ENCODE results near the gene KRTAP10-5. TPM values are rescaled to one million over a fixed set of nuclear protein-coding genes. Genes with fewer than 3 reads are reported as not detected.
"Not testable (repeated sequence)": the region's sequence is repeated elsewhere in the genome, so short reads cannot be mapped to it uniquely, and the experiment has no call there.

The KRTAP10-5 gene
- total and polyA plus RNA-seq, 5 donors from 2014 or later: not detected

- Mint-ChIP-seq H3K9me3 (peaks cover 0 to 24% (median 9%) of the 10 kb centered on the region in 7 donors), H3K36me3 (peaks cover 6% of the 10 kb centered on the region), H3K4me3 (peak overlapping the region; percentile 4 to 74 (median 14)), H3K27ac (peak overlapping the region; percentile 1 to 84 (median 51)), H3K4me1 (peaks cover 11 to 17% (median 14%) of the 10 kb centered on the region in 4 donors), H3K27me3 (no peaks in the 10 kb centered on the region)
- Histone ChIP-seq H3K4me3 (ENCODE audit: low read depth, low read length) (peak overlapping the region; percentile 38), H3K27me3 (ENCODE audit: control insufficient read depth, insufficient read depth, low read length) (no peaks in the 10 kb centered on the region), H3K9me3 (ENCODE audit: control insufficient read depth in 2 of 2, low read length in 2 of 2) (peaks cover 2 to 5% of the 10 kb centered on the region in 2 experiments), H3K27ac (ENCODE audit: insufficient read depth, low read length, poor library complexity, severe bottlenecking) (peak overlapping the region; percentile 72), H3K4me1 (ENCODE audit: control insufficient read depth, insufficient read depth, low read length, poor library complexity, severe bottlenecking) (peaks cover 12% of the 10 kb centered on the region), H3K36me3 (ENCODE audit: control insufficient read depth, insufficient read depth, low read length) (no peaks in the 10 kb centered on the region)
- ATAC-seq (ENCODE audit: low read depth in 2 of 2) (no peak), DNase-seq (peak in 2 of 3 donors; percentile 19 to 26)
Measured at GRCh38 chr21:44564886-44565598, 15.4 kb downstream of the KRTAP10-5 start.

GRCh38 chr21:44564099-44564498 is 16.3 kb downstream of the KRTAP10-5 start:
- ATAC-seq (ENCODE audit: low read depth in 2 of 2): no peak
- H3K27ac Mint-ChIP-seq: no peak overlapping the region

GRCh38 chr21:44558695-44559094 is 21.7 kb downstream of the KRTAP10-5 start, which contains the start of gene KRTAP10-3:
TSS of gene KRTAP10-3 (minus strand) at chr21:44558795. CDS start at chr21:44558715, 80 bp downstream.
- Mint-ChIP-seq H3K9me3 (peaks cover 0 to 30% (median 9%) of the 10 kb centered on the region in 7 donors), H3K27me3 (no peaks in the 10 kb centered on the region), H3K27ac (peak within 1 kb of the TSS in 1 of 3 donors; percentile 72), H3K36me3 (peaks cover 6% of the 10 kb centered on the region), H3K4me3 (no peak within 1 kb of the TSS), H3K4me1 (no peaks in the 10 kb centered on the region)
- Histone ChIP-seq H3K36me3 (ENCODE audit: control insufficient read depth, insufficient read depth, low read length) (no peaks in the 10 kb centered on the region), H3K27ac (ENCODE audit: insufficient read depth, low read length, poor library complexity, severe bottlenecking) (no peak within 1 kb of the TSS), H3K9me3 (ENCODE audit: control insufficient read depth in 2 of 2, low read length in 2 of 2) (peaks cover 5% of the 10 kb centered on the region in 2 experiments), H3K27me3 (ENCODE audit: control insufficient read depth, insufficient read depth, low read length) (no peaks in the 10 kb centered on the region), H3K4me1 (ENCODE audit: control insufficient read depth, insufficient read depth, low read length, poor library complexity, severe bottlenecking) (no peaks in the 10 kb centered on the region), H3K4me3 (ENCODE audit: low read depth, low read length) (no peak within 1 kb of the TSS)
- ATAC-seq (ENCODE audit: low read depth in 2 of 2) (no peak), DNase-seq (no peak)

More at GRCh38 chr21:44564099-44564498, 16.3 kb downstream of the KRTAP10-5 start:
- H3K36me3 ChIP-seq (ENCODE audit: control insufficient read depth, insufficient read depth, low read length): no peaks in the 10 kb centered on the region
- H3K9me3 Mint-ChIP-seq: peaks cover 0 to 26% (median 9%) of the 10 kb centered on the region in 7 donors
- peaks cover 5% of the 10 kb centered on the region in 2 experiments for H3K9me3 ChIP-seq (ENCODE audit: control insufficient read depth in 2 of 2, low read length in 2 of 2)
- peak overlapping the region; percentile 72 for H3K27ac ChIP-seq (ENCODE audit: insufficient read depth, low read length, poor library complexity, severe bottlenecking)
- peaks cover 6% of the 10 kb centered on the region for H3K36me3 Mint-ChIP-seq
- no peaks in the 10 kb centered on the region for H3K27me3 Mint-ChIP-seq
- H3K4me3 Mint-ChIP-seq: no peak overlapping the region
- H3K4me1 Mint-ChIP-seq: peaks cover 11 to 16% (median 13%) of the 10 kb centered on the region in 4 donors
- DNase-seq: no peak
- H3K4me1 ChIP-seq (ENCODE audit: control insufficient read depth, insufficient read depth, low read length, poor library complexity, severe bottlenecking): peaks cover 12% of the 10 kb centered on the region
- H3K27me3 ChIP-seq (ENCODE audit: control insufficient read depth, insufficient read depth, low read length): no peaks in the 10 kb centered on the region
- no peak overlapping the region for H3K4me3 ChIP-seq (ENCODE audit: low read depth, low read length)

GRCh38 chr21:44558329-44558675 is 22.1 kb downstream of the KRTAP10-5 start:
- DNase-seq; ATAC-seq (ENCODE audit: low read depth in 2 of 2); H3K27me3 Mint-ChIP-seq; H3K27ac ChIP-seq (ENCODE audit: insufficient read depth, low read length, poor library complexity, severe bottlenecking); H3K36me3 Mint-ChIP-seq; H3K4me1 Mint-ChIP-seq; H3K4me1 ChIP-seq (ENCODE audit: control insufficient read depth, insufficient read depth, low read length, poor library complexity, severe bottlenecking); H3K27ac Mint-ChIP-seq; H3K9me3 ChIP-seq (ENCODE audit: control insufficient read depth in 2 of 2, low read length in 2 of 2); H3K4me3 ChIP-seq (ENCODE audit: low read depth, low read length); H3K27me3 ChIP-seq (ENCODE audit: control insufficient read depth, insufficient read depth, low read length); H3K4me3 Mint-ChIP-seq; H3K36me3 ChIP-seq (ENCODE audit: control insufficient read depth, insufficient read depth, low read length): not testable (repeated sequence)
- H3K9me3 Mint-ChIP-seq: peaks cover 0 to 30% (median 9%) of the 10 kb centered on the region in 7 donors

GRCh38 chr21:44557491-44558328 is 22.7 kb downstream of the KRTAP10-5 start:
- no peaks in the 10 kb centered on the region for H3K27me3 ChIP-seq (ENCODE audit: control insufficient read depth, insufficient read depth, low read length)
- H3K4me1 Mint-ChIP-seq: no peaks in the 10 kb centered on the region
- H3K36me3 ChIP-seq (ENCODE audit: control insufficient read depth, insufficient read depth, low read length): no peaks in the 10 kb centered on the region
- peaks cover 6% of the 10 kb centered on the region for H3K36me3 Mint-ChIP-seq
- no peak overlapping the region for H3K27ac Mint-ChIP-seq
- no peaks in the 10 kb centered on the region for H3K27me3 Mint-ChIP-seq
- H3K4me1 ChIP-seq (ENCODE audit: control insufficient read depth, insufficient read depth, low read length, poor library complexity, severe bottlenecking): no peaks in the 10 kb centered on the region
- H3K4me3 Mint-ChIP-seq: no peak overlapping the region
- DNase-seq (no peak), ATAC-seq (ENCODE audit: low read depth in 2 of 2) (no peak)
- H3K9me3 Mint-ChIP-seq: peaks cover 0 to 30% (median 9%) of the 10 kb centered on the region in 7 donors
- H3K4me3 ChIP-seq (ENCODE audit: low read depth, low read length): no peak overlapping the region
- H3K9me3 ChIP-seq (ENCODE audit: control insufficient read depth in 2 of 2, low read length in 2 of 2): peaks cover 4 to 5% of the 10 kb centered on the region in 2 experiments
- no peak overlapping the region for H3K27ac ChIP-seq (ENCODE audit: insufficient read depth, low read length, poor library complexity, severe bottlenecking)

GRCh38 chr21:44556879-44557278 is 23.5 kb downstream of the KRTAP10-5 start:
- H3K4me1 ChIP-seq (ENCODE audit: control insufficient read depth, insufficient read depth, low read length, poor library complexity, severe bottlenecking): no peaks in the 10 kb centered on the region
- H3K9me3 ChIP-seq (ENCODE audit: control insufficient read depth in 2 of 2, low read length in 2 of 2): peaks cover 0 to 3% of the 10 kb centered on the region in 2 experiments
- Mint-ChIP-seq H3K9me3 (peaks cover 0 to 22% (median 7%) of the 10 kb centered on the region in 7 donors), H3K27me3 (no peaks in the 10 kb centered on the region), H3K36me3 (peaks cover 6% of the 10 kb centered on the region), H3K27ac (no peak overlapping the region), H3K4me1 (no peaks in the 10 kb centered on the region), H3K4me3 (no peak overlapping the region)
- H3K27me3 ChIP-seq (ENCODE audit: control insufficient read depth, insufficient read depth, low read length): no peaks in the 10 kb centered on the region
- no peak overlapping the region for H3K27ac ChIP-seq (ENCODE audit: insufficient read depth, low read length, poor library complexity, severe bottlenecking)
- ATAC-seq (ENCODE audit: low read depth in 2 of 2) (no peak), DNase-seq (no peak)
- H3K36me3 ChIP-seq (ENCODE audit: control insufficient read depth, insufficient read depth, low read length): no peaks in the 10 kb centered on the region
- no peak overlapping the region for H3K4me3 ChIP-seq (ENCODE audit: low read depth, low read length)

- H3K27ac ChIP-seq (ENCODE audit: insufficient read depth, low read length, poor library complexity, severe bottlenecking): no peak overlapping the region
- H3K36me3 ChIP-seq (ENCODE audit: control insufficient read depth, insufficient read depth, low read length): no peaks in the 10 kb centered on the region
- Mint-ChIP-seq H3K36me3 (peaks cover 5% of the 10 kb centered on the region), H3K9me3 (peaks cover 0 to 13% (median 3%) of the 10 kb centered on the region in 7 donors), H3K4me3 (no peak overlapping the region), H3K27me3 (no peaks in the 10 kb centered on the region), H3K4me1 (no peaks in the 10 kb centered on the region), H3K27ac (no peak overlapping the region)
- no peak overlapping the region for H3K4me3 ChIP-seq (ENCODE audit: low read depth, low read length)
- ATAC-seq (ENCODE audit: low read depth in 2 of 2): no peak
- H3K27me3 ChIP-seq (ENCODE audit: control insufficient read depth, insufficient read depth, low read length): no peaks in the 10 kb centered on the region
- no peaks in the 10 kb centered on the region for H3K4me1 ChIP-seq (ENCODE audit: control insufficient read depth, insufficient read depth, low read length, poor library complexity, severe bottlenecking)
- DNase-seq: no peak
- H3K9me3 ChIP-seq (ENCODE audit: control insufficient read depth in 2 of 2, low read length in 2 of 2): peaks cover 0 to 3% of the 10 kb centered on the region in 2 experiments
Measured at GRCh38 chr21:44555200-44555875, 25.1 kb downstream of the KRTAP10-5 start.

Data from CD4-positive, CD25-positive, alpha-beta regulatory T cell (primary cell).